GM21360 (cell line): ENCODE results near the gene BMPR2.
"Not testable (repeated sequence)": the region's sequence is repeated elsewhere in the genome, so short reads cannot be mapped to it uniquely, and the experiment has no call there.

Source experiments
- ATAC-seq: cut with Tn5 transposase; IDR thresholded peaks from one replicate; pipeline ENCODE4 v1.9.1; 2021; ENCODE audit warnings: mild to moderate bottlenecking, moderate library complexity; ENCODE audit not compliant: unreplicated experiment

Gene BMPR2

GRCh38 chr2:202378662-202379358 is 2.7 kb downstream of the BMPR2 start:
- ATAC-seq = no peak

GRCh38 chr2:202382684-202383083 is 6.6 kb downstream of the BMPR2 start:
- ATAC-seq = no peak

GRCh38 chr2:202386495-202386894 is 10.4 kb downstream of the BMPR2 start:
- not testable (repeated sequence) for ATAC-seq

- ATAC-seq = no peak
Observed at GRCh38 chr2:202387608-202388342, 11.6 kb downstream of the BMPR2 start.

GRCh38 chr2:202400941-202401340 is 24.8 kb downstream of the BMPR2 start:
- ATAC-seq = no peak

- no peak for ATAC-seq
Observed at GRCh38 chr2:202405798-202406197, 29.7 kb downstream of the BMPR2 start.

GRCh38 chr2:202406445-202406978 is 30.4 kb downstream of the BMPR2 start:
- no peak for ATAC-seq

- ATAC-seq = no peak
Observed at GRCh38 chr2:202408546-202409140, 32.5 kb downstream of the BMPR2 start.

GRCh38 chr2:202410092-202410491 is 34.0 kb downstream of the BMPR2 start:
- no peak for ATAC-seq

- no peak for ATAC-seq
Observed at GRCh38 chr2:202411097-202411496, 35.0 kb downstream of the BMPR2 start.

- ATAC-seq = no peak
Observed at GRCh38 chr2:202418027-202418426, 41.9 kb downstream of the BMPR2 start.

- ATAC-seq = no peak
Observed at GRCh38 chr2:202418511-202418910, 42.4 kb downstream of the BMPR2 start.

GRCh38 chr2:202423139-202423538 is 47.0 kb downstream of the BMPR2 start:
- ATAC-seq = no peak

GRCh38 chr2:202425036-202425435 is 48.9 kb downstream of the BMPR2 start:
- ATAC-seq = no peak

GRCh38 chr2:202426751-202427150 is 50.6 kb downstream of the BMPR2 start:
- no peak for ATAC-seq

- ATAC-seq = no peak
Observed at GRCh38 chr2:202429164-202429980, 53.2 kb downstream of the BMPR2 start.

- no peak for ATAC-seq
Observed at GRCh38 chr2:202432776-202433175, 56.6 kb downstream of the BMPR2 start.

GRCh38 chr2:202434472-202434871 is 58.3 kb downstream of the BMPR2 start:
- no peak for ATAC-seq

GRCh38 chr2:202436626-202437025 is 60.5 kb downstream of the BMPR2 start:
- no peak for ATAC-seq

GRCh38 chr2:202440117-202440516 is 64.0 kb downstream of the BMPR2 start:
- ATAC-seq = not testable (repeated sequence)

- no peak for ATAC-seq
Observed at GRCh38 chr2:202442882-202443281, 66.8 kb downstream of the BMPR2 start.
